Ramos (cell line): ENCODE results near the gene DCDC2.
"Not testable (repeated sequence)": the region's sequence is repeated elsewhere in the genome, so short reads cannot be mapped to it uniquely, and the experiment has no call there.

Source experiments
- in situ Hi-C: fragments of 300-500 bp; cut with MboI; formaldehyde crosslinking; loops from one replicate; pipeline ENCODE4 v1.14.3; 2022; ENCODE audit warnings: low sequenced_read_pairs; ENCODE audit not compliant: unreplicated experiment

DCDC2 gene

DNA sequence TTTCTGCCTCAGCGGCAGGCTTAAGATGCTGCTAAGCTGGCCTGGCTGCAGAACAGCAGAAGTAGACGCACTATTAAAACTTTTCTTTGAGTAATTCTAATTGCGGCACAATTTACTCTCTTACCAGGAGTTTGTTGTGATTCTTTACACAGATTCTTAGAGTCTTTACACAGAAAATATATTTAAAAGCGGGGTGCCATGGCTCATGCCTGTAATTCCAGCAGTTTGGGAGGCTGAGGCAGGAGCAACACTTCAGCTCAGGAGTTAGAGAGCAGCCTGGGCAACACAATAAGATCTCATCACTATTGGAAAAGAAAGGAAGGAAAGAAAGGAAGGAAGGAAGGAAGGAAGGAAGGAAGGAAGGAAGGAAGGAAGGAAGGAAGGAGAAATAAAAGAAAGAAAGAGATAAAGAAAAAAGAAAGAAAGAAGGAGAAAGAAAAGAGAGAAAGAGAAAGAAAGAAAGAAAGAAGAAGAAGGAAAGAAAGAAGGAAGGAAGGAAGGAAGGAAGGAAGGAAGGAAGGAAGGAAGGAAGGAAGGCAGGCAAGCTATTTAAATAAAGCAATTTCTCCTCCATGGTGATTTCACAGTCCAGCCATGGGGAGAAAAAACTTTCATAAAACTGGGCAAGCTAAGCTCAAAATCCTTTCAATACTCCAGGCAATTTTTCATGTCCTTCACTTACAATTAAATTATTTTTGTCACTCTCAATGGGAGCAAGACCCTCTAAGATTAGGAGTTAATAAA, 23.8 kb upstream of the DCDC2 start:
- in situ Hi-C loops: no loop called here

DNA sequence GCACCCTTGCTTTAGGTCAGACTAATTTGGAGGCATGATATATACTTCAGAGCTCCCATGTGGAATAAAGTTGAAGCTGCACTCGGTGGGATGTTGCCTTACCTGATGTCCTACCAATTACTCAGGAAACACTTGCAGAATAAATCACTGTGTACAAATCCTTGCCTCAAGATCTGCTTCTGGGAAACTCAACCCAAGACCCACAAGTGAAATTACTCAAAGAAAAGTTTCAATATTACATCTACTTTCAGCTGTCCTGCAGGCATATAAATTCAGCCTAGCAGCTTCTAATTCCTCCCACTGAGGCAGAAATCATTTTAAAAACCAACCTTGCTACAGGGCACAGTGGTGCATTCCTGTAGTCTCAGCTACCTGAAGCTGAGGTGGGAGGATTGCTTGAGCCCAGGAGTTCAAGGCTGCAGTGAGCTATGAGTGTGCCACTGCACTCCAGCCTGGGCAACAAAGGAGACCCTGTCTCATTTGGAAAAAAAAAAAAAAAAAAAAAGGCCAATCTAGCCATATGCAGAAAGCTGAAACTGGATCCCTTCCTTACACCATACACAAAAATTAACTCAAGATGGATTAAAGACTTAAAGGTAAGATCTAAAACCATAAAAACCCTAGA, 20.7 kb upstream of the DCDC2 start:
- in situ Hi-C loops: no loop called here

DNA sequence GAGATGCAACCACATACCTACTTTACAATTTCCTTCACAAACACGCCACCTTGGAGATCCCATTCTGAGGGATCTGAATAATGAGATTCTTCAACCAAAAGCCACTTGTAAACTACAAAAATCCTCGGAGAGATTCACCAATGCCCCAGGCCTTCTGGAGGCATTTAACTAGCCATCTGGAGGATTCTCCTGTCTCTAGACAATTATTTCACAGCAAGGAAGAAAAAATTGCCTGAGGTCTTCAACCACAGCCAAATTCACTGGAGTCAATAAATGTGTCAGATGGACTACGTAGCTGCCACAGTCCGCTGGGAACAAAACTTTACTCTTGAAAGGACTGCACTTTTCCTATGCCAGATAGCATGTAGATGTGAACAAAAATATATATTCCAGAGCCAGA, 19.0 kb upstream of the DCDC2 start:
- in situ Hi-C loops: no loop called here

DNA sequence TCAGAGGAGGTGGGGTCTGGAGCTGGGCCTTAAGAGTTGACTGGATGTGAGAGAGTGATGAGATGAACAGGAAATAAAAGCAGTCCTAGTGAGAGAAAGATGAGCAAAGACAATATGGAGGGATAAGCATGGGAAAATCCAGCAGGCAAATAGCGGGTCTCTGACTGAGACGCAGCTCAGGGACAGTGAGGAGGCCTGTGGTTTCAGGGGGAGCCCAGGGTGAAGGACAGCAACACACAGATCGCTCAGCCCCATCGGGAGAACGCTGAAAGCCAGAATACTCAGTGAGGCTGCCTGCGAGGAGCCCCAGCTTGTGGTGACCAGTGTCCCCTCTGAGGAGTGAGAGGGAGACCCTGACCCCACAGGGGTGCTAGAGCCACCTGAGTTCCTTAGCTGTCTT, 16.8 kb upstream of the DCDC2 start:
- in situ Hi-C loops: no loop called here

DNA sequence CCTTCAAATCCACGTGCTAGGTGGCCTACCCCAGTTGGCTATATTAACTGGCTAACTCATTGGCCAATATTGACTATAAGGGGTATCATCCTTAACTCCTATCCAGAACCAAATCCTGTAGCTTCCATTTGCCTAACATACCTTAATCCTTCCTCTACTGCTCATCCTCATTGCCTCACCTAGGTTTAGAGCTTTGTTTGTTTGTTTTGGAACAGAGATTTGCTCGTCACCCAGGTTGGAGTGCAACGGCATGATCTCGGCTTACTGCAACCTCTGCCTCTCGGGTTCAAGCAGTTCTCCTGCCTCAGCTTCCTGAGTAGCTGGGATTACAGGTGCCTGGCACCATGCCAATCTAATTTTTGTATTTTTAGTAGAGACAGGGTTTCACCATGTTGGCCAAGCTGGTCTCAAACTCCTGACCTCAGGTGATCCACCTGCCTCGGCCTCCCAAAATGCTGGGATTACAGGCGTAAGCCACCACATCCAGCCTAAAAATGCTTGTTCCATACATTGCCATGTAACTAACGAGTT, 7.3 kb upstream of the DCDC2 start:
- in situ Hi-C loops: not testable (repeated sequence)

DNA sequence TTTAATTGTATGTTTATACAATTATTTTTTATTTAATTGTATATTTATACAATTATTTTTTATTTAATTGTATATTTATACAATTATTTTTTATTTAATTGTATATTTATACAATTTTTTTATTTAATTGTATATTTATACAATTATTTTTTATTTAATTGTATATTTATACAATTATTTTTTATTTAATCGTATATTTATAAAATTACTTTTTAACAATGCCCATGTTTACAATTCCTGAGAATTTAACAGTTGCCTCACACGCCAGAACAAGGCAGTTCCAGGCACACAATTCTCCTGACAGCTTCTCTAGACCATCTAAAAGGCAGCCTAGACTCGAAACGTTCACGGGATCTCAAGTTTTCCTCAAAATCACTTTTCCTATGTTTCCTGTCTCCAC, 4.5 kb upstream of the DCDC2 start:
- in situ Hi-C loops: not testable (repeated sequence)

DNA sequence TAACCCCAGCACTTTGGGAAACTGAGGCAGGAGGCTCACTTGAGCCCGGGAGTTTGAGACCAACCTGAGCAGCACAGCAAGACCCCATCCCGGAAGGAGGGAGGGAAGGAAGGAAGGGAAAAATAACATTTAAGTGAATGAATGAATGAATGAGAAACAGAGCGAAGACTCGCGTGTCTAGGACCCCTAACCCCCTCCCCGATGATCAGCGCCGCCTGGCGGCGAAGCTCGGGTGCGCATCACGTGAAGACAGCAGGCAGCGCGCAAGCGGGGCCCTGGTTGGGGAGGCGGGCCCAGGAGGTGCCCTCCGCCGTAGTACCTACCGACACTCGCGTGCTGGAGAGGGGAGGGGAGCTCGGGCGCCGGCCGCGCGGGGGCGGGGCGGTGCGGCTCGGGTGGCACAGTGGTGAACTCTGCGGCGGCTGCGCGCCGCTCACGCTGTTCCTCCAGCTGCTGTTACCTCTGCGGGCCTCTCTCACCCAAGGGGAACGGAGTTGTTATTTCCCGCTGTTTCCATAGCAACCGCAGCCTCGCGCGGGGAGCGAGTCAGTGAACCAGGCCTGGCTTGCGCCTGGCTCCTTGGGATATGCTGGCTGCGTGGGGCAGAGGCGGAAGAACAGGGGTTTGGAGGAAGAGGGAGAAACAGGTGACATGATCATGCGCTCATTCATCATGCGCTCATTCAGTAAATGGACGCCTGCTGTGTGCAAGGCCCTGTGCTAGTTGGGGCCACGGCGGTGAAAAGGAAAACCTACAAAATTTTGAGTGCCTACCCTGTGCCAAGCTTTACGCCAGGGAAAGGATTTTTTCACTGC, 2.0 kb upstream of the DCDC2 start:
- in situ Hi-C loops: no loop called here

DNA sequence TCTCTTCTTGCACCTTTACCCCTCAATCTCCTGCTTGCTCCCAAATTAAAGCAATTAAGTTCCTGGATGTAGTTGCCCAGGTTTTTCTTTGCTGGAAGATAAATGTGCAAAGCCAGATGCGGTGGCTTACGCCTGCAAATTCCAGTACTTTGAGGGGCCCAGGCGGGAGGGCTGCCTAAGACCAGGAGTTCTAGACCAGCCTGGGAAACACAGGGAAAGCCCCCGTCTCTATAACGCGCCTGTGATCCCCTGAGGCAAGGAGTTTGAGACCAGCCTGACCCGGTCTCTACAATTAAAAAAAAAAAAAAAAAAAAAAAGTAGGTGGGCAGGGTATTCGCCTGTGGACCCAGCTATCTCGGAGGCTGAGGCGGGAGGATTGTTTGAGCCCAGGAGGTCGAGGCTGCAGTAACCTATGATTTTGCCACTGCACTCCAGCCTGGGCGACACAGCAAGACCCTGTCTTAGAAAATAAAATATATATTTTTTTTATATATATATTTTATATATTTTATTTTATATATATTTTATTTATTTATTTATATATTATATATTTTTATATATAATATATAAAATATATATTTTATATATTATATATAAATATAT, 461 bp upstream of the DCDC2 start:
- in situ Hi-C loops: no loop called here

DNA sequence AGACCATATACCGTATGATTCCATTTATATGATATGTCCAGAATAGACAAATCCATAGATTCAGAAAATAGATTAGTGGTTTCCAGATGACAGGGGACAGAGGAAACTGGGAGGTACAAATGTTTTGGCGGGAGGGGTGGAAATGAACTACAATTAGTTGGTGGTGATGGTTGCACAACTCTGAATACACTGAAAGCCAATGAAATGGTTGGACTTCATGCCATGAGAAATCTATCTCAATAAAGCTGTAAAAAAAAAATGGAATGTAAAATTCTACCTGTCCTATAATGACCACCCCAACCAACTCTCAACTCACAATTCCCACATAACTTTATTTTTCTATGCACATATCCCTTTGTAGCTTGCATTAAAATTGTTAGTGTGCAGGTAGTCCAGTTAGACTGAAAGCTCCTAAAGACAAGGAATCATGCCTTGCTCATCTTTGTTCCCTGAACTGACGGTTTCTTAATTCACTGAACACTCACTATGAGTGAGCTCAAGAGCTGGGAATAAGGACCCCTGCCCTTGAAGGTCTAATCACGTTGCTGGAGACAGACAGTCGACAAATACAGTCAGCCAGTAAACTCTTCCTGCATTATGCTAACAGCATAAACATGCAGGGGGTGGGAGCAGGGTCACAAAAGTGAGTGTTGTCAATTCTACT, 1.4 kb downstream of the DCDC2 start:
- in situ Hi-C loops: no loop called here

DNA sequence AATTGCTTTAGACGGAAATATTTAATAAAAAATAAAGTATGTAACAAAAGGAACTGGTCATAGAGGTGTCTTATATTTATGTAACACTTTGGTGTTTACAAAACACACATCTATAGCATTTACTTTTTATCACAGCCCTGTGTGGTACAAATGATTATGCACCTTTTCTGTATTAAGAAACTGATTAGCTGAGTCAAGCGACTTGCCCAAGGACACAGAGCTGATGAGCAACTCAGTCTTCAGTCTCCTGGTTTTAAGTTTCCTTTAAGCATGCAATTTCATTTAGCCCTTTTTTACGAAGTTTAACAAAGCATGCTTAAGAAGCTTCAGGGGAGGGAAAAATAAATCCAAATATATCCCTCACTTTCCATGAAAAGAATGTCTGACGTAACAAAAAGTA, 2.5 kb downstream of the DCDC2 start:
- in situ Hi-C loops: no loop called here

DNA sequence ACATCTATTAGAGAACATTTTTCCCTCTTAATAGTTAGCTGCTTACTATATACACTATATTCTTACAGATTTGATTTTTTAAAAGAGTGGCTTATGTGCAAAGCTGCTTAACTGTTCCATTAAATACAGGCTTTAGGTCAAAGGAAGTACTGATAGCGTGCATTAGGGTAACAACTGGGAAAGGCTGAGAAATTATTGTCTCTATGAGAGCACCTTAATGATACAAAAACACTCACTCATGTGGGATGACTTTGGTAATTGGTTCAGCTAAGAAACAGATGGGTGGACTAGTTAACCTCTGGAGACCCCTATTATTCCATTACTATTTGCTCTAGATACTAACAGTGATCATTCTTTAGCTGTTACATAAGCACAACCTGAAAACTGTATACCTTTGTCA, 4.0 kb downstream of the DCDC2 start:
- in situ Hi-C loops: no loop called here

DNA sequence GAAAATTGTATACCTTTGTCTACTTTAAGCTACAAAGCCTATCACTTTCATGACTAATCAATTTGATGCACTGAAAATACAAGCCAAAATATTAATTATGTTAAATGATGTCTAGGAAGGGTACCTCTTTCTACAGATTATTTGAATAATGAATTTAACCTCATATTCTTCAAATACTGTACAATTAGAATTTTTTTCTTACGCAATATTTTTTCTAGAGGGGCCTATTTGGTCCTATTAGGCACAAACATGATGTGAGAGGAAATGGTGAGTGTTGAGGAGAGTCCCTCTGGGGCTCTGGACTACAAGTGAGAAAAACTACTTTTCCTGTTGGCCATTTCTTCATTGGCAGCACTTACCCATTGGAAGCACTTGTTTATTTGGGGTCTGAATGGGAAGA, 5.4 kb downstream of the DCDC2 start:
- in situ Hi-C loops: no loop called here

DNA sequence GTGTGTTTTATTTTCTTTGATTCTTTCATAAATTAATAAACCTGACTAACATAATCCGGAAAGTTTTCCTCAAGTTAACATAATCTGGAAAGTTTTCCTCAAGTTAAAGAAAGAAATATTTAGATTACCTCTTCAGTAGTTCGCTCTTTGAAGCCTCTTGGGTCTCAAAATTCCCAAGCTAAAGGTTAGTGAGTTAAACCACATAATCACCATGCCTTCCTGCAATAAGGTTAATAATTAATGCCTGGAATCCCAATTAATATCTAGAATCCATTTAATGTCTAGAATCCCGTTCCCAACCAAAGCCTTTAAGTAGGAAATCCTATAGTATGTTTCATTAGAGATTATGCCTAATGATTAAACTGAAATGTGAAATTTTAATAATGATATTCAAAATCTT, 12.9 kb downstream of the DCDC2 start:
- in situ Hi-C loops: no loop called here

DNA sequence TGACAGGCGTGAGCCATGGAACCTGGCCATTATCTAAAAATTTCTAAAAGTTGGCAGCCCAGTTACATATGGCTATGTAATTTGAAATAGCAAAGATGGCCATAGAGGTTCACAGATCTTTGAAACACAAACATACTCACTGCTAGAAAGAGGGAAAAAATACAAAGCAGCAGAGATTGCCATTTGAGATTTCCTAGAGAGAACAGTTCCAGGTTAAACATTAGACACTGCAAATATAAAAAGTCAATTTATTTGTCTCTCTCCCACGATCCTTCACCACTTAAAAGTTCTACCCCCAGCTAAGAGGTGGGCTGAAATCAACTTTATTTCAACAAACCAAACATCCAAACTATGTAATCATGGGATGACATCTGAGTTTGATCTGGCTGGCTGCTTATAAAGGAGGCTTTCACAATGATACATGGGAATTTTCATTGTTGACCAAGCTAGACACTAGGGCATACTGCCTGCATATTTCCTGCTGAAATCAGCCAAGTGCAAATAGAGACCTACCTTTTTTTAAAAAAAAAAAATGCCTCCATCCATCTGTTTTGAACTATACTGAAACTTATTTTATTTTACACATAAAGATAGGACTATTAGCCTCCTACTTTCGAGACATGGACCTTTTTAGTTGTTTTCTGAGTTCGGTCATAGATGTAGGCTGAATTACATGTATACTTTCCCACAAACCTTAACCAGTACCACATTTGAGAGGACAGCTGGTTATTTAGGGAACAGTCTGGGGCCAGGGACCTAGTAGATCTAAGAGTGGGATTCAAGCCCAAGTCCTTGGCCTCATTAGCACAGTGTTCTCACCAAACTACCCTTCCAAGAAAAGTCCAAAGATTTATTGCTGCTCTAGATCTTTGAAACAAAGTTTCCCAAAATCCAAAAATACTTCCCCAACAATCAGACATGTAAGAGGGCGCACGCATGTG, 16.6 kb downstream of the DCDC2 start:
- in situ Hi-C loops: no loop called here

DNA sequence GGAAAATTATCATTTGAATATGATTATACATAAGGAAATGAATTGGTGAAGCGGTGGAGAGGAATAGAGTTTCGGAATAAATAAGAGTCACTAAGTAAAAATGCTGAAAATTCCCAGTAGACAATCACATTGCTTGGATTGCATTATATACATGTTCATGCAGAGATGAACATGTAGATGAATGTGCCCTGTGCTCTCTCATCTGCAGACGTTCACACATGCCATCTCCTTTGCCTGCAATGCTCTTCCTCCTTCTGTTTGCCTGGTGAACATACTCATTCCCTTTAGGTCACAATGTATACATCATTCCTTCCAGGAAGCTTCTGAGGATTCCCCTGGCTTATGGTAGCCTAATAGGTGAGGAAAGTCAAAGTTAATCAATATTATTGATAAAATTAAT, 17.9 kb downstream of the DCDC2 start:
- in situ Hi-C loops: no loop called here

DNA sequence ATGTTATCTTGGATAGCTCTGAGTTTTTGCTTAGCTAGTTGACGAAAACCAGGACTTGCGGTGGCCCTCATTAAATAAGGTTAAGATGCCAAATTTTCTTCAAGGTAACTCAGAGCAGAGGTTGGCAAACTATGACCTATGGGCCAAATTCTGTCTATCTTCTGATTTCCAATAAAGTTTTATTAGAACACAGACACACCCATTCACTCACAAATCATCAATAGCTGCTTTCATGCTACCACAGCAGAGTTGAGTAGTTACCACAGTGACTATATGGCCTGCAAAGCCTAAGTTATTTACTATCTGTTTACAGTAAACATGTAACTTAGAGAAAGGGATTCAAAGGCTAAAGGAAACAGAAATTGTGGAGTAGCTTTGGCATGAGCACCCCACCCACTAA, 23.6 kb downstream of the DCDC2 start:
- in situ Hi-C loops: no loop called here

DNA sequence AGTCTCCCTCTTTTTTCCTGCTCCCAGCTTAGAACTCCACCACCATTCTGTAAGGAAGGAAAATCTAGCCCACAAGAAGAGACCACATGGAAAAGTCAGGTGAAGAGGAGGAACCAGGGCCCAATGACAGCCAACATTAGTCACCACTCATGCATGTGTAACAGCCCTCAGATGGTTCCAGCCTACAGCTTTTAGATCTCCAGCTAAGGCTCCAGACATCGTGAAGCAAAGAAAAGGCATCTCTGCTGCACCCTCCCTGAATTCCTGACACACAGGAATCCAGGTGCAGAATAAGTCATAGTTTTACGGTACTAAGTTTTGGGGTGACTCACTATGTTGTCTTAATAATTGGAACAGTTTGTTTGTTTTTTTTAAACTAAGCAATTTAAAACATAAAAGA, 25.5 kb downstream of the DCDC2 start:
- in situ Hi-C loops: no loop called here

DNA sequence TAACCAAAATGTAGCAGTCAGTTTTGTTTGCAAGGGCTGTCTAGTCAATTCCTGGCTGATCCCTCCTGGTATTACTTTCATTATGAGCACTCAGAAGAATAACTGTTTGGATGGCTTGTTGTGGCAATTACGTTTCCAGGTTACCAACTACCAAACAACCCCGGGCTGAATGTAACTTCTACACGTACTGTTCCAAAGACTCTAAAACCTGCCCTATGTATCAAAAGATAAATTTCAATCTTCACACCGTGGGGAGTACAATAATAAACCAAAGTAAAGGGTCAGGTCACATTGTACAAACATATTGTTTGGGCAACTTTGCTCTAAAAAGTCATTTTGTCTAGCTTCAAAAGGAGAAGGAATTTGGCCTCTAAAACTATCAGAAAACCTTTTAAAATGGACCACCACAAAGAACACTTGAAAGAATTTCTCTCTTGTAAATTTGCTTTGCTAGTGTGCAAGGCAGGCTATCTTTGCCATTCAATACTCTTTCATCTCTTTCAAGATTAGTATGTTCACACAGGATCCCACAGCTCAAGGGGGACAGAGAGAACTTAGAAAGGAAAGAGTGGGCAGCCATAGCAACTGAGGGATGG, 27.6 kb downstream of the DCDC2 start:
- in situ Hi-C loops: no loop called here

DNA sequence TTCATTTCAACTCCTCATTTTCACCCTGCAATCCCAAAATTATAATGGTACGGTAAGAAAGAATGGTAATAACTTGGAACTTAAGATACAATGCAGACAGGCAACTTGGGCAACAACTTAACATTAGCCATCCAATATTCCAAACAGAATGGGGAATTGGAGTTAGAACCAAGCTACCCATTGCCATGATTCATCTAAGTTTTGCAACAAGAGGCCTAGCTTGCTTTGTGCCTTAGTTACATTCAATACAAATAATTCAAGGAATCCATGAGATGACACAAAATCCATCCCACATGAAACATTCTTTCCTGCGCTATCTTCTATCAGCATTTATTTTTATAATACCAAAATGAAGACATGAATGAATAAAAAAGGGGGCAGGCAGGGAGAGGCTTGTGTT, 28.4 kb downstream of the DCDC2 start:
- in situ Hi-C loops: no loop called here
